NOMO-1 treated with dmso at 0.1 percent for 144 hours (cell line): ENCODE data around the gene BAIAP2.
"Not testable (repeated sequence)": the region's sequence is repeated elsewhere in the genome, so short reads cannot be mapped to it uniquely, and the experiment has no call there.

Source experiments
- DNase-seq: peaks from one replicate; lab custom pipeline; 2025; ENCODE audit not compliant: unreplicated experiment; lab: John Stamatoyannopoulos, UW

Gene BAIAP2

DNA sequence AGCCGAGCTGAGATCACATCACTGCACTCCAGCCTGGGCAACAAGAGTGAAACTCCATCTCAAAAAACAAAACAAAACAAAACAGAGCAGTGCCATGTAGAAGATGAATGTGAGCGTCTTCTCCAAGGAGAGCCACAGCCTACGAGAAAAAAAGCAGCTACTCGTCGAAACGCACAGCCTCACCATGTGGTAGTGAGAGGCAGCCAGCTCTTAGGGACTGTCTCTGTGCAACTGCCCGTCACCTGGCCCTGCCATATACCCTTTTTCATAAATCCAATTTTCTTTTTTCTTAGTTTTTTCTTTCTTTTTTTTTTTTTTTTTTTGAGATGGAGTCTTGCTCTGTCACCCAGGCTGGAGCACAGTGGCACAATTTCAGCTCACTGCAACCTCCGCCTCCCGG, 119.1 kb downstream of the BAIAP2 start:
- DNase-seq = not testable (repeated sequence)

DNA sequence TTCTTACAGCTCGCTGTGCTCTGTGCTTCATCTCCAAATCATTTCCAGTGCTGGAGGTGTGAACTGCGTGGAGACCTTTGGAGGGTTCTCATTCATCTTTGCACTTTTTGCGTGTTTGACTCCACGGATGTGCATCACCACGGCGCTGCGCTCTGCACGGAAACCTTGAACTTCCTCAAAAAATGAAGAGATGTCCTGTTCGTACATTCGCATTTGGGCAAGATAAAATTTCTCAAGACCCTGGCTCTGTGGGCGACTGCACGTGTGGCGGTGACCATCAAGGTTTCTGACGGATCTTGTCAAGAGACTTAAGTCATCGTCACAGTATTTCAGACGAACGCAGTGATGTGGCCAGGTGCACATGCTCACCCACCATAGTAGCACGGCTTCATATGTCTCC, 120.0 kb downstream of the BAIAP2 start:
- DNase-seq = no peak

DNA sequence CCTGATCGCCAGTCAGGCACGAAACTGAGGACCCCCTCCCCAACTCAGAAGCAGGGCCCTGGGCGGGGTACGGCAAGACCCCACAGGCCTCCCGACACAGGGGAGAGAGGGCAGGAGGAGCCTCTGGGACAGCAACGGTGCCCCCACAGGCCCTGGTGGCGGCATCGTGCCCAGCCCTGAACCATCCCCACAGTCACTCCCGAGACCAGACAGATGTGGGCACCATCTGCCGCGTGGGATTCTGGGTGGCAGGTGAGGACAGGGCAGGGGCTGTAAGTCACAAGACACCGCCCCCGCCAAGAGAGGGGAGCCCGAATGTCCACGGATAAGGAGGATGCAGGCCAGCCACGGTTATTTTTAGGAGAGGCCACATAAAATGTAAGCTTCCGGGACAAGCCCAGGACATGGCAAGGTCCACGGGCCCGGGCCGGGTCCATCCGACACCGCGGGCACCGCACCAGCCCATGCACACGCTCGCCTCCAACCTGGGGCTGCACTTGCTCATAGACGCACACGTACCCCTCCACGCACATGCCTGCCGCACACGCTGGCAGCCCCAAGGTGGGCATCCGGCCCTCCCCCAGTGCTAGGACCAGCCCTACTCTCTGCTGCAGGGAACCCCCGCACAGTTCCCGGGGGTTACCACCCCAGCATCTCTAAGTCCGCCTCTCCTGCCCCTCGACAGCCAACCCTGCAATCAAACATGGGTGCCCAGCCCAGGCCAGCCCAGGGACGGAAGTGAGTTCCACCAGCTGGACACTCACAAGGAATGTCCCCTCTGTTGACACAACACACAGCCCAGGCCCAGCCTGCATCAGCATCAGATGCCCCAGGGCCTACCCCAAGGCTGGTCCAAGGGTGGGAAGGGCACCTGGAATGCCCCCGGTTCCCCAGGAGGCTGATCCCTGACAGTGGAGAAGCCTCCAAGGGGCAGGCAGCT, 122.2 kb downstream of the BAIAP2 start:
- no peak for DNase-seq

DNA sequence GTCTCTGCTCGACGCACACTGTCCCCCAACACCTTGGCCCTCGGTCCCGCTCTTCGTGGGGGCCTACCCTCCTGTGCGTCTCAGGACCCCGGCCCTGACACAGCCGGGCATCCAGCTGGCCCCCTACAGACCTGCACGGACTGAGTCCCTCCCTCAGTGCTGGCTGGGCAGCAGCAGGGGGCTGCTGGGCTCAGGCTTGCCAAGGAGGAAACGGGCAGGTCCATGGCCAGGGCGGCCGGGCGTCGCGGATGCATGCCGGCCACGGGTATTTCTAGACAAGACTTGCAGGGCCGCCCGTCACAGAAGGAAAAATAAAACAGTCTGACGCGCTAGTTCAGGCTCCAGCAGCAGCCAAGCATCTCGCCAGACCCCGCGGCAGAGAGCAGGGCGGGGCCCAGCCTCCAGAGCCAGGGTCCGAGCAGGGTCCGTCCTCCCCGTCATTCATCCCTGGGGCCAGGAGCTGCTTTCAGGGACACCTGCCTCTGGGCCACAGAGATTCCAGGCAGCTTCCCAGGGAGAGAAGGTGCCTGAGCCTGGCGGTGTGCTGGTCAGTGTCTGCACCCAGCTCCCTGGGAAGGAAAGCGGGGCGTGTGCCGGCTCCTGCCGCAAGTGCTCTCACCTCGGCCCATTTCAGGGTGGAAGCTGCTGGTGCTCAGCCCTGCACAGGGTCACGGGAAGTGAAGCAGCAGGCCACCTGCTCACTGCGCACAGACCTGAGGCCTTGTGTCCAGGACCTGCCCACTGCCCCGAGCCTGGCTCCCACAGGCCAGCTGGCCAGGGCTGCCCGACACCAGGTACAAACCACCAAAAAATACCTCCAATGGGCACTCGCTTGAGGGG, 123.1 kb downstream of the BAIAP2 start:
- DNase-seq = no peak

DNA sequence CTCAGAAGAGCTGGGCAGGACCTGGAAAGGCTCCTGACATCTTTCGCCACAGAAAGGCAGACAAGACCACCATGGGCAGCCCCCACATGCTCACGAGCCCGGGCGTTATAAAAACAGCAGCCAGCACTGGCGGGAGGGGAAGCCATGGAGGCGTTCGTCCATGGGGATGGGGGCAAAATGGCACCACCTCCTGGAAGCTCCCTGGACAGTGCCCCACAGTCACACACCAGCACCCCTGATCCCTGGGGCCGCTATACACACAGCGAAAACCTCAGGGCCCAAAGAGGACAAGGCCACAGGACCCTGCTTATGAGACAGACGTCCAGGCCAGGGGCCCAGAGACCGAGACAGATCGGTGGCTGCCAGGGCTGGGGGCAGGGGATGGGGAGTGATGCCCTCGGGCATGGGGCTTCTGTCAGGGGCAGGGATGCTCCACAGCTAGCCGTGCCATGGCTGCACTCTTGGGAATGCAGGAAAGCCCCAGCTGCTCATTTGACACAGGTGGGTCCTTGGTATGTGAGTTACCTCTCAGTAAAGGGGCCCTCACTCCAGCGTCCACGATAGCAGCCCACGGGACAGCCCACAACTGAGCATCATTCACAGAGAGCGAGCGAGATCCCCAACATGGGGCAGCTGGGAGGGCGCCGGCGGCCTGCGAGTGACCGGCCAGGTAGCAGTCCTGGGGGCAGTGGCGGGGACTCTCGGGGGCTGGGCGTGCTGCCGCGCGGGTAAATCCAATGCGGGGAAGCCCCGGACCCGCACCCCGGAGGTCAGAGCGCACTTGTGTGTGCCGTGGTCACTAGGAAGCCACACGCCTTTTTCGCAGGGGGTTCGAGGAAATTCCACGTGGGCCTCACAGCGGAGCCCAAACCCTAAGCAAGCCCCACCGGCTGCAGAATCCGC, 124.0 kb downstream of the BAIAP2 start:
- DNase-seq = no peak

DNA sequence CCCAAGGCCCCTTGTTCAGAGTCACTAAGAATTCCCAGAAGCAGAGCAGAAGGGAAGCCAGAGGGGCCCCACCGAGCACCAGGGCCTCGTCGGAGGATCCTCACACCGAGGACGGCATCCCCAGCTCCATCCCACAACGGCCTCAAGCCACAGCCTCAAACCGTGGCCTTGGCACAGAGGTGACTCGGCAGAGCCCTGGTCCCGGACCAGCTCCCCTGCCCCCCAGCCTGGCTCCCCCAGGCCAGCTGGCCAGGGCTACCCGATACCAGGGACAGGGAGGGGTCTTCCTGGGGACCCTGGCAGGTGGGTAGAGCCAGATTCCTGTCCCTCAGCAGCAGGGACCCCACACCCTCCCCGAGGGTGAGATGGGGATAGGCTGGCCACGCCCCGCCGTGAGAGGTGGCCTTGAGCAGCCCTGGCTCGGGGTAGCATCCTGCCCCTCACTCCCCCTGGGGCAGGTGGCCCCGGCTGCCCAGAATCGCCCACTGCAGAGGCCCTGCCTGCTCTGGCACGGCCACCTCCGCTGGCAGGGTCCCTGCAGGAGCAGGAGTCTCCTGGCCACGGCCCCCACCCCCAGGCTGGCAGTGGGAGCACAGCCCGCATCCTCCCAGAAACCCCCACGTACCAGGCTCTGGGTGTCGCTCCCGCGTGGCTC, 124.8 kb downstream of the BAIAP2 start:
- DNase-seq = no peak

DNA sequence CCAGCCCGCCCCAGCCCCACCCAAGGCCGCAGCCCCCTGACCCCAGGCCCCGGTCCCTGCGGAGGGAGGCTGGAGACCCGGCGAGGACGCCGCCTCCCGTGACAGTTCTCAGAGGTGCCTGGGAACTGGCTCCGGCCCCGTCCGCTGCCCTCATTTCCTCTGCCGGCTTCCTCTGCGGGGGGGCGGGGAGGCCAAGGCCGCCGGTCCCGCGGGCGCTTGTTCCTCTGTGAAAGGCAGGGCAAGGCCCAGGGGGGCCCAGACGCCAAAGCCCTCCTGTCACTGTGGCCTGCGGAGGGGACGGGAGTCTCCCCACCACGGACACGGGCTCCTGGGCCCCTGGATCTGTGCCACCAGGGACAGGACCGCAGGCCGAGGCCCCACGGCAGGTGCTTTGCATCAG, 125.4 kb downstream of the BAIAP2 start:
- DNase-seq = no peak

DNA sequence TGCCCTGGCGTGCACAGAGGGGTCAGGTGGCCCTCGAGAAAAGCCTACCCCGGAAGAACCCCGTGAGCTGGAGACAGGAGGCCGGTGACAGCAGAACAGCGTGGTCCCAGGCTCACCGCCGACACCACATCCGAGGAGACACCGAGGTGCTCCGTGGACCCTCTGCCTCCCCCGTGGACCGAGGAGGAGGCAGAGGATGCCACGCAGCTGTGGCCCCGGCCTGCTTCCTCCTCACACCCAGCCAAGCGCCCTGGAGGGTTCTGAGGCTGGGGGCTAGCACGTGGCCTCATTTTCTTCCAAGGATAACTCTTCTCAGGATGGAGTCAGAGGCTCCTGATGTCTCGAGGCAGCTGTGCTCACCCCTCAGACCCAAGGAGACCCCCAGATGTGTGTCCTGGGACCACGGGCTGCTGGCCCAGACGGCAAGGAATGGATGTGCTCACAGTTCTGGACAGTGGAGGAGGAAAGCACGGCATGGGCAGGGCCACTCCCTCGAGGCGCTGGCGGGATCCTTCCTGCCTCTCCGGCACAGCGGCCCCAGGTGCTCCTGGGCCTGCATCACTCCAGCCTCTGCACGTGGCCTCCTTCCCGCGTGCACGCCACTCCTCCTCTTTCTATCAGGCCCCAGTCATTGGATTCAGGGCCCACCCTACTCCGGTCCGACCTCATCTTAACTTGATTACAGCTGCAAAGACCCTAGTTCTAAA, 125.9 kb downstream of the BAIAP2 start:
- no peak for DNase-seq

DNA sequence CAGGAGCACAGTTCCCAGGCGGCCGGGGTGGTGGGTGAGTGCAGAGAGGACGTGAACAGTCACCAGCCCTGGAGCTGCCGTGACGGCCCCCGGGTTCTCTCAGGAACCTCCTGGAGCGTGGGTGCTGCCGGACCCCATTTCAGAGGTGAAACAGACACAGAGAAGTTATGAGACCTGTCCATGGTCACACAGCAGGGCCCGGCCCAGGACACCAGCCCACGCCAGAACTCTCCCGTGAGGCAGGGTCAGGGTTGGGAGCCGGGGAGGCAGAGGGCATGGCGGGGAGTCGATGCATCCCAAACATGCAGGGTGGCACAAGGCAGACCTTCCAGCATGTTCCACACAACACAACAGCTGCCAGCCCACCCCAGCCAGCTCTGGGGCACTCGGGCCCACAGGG, 126.6 kb downstream of the BAIAP2 start:
- no peak for DNase-seq

DNA sequence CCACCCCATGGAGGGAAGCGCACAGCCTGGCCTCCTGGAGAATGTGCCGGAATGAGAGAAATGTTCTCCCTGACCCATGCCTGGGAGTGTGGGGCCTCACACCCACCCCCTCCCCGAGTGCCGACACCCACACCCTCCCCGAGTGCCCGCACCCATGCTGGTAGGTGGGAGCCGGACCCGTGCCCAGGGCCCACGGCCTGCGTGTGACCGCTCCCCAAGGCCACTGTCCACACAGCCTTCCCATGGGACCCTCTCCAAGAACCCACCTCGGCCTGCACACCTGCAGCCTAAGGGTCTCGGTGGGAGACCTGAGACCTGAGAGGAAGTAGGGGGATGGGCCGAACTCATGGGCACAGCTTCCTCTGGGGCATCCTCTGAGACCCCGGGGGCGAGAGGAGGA, 127.0 kb downstream of the BAIAP2 start:
- DNase-seq = no peak

DNA sequence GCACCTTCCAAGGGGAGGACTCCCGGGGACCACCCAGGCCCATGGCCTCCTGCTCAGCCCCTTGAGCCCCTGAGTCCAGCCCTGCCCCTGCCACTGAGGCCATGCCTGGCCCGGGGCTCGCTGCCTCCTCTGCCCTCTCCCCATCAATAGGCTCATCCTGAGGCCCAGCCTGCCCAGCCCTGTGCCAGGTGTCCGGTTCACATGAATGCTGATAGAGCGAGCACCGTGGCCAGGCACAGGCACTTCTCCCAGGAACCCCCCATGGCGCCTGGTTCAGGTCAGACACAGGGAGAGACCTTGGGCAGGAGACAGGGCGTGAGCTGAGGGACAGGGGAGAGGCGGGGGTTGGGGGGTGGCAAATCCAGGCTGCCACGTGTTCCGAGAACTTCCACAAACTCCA, 127.5 kb downstream of the BAIAP2 start:
- DNase-seq = no peak

DNA sequence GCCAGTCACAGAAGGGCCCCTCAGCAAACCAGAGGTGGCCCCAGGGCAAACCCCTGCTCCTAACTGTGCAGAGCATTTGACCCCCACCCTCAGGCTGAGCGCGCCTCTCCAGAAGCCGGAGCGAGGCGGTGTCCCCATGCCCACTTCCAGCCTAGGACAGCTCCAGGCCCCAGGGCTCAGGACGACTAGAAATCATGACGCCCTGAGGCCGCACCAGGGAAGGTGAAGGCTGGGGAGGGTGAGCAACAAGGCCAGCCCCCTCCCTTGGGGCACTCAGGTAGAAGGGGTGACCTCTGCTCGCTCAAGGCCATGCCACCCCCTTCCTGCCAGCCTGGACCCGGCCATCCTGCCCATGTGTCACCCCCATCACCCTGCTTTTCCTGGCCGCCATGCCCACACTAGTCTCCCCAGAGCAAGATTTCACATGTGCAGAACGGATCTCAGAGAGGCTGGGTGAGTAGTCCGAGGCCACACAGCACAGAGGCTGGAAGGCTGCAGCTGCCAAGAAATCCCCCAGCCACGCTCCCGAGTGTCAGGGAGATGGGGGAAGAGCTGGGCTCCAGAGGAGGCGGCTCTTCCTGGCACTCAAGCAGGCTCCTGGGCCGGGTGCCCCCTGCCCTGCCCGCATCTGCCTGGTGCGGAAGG, 128.2 kb downstream of the BAIAP2 start:
- DNase-seq = no peak

DNA sequence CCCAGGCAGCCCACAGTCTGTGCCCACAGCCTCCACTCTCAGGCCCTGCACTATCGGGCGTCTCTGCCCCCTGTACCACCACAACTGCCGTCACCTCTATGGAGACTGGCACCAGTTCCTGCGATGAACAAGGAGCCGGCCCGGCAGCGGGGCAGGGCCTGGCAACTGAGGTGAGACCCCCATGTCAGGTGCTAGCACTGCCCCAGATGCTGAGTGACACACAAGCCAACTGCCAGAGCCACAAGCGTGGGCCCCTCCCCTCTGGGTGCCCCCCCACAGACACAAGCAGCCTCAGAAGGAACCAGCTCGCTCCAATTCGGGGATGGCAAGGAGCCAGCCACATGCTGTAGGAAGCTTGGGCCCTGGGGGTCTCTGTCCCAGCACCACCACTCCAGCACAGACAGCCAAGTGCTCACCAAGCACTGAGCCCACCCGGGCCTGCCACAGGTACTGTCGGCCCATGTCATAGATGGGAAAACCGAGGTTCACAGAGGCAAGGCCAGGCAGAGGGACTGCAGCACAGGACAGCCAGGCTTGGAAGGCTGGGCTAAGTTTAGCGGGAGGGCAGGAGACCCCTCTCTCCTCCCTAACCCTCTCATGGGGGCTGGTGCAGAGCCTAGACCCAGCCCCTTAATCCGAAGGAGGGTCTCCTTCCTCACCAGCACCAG, 128.9 kb downstream of the BAIAP2 start:
- no peak for DNase-seq

DNA sequence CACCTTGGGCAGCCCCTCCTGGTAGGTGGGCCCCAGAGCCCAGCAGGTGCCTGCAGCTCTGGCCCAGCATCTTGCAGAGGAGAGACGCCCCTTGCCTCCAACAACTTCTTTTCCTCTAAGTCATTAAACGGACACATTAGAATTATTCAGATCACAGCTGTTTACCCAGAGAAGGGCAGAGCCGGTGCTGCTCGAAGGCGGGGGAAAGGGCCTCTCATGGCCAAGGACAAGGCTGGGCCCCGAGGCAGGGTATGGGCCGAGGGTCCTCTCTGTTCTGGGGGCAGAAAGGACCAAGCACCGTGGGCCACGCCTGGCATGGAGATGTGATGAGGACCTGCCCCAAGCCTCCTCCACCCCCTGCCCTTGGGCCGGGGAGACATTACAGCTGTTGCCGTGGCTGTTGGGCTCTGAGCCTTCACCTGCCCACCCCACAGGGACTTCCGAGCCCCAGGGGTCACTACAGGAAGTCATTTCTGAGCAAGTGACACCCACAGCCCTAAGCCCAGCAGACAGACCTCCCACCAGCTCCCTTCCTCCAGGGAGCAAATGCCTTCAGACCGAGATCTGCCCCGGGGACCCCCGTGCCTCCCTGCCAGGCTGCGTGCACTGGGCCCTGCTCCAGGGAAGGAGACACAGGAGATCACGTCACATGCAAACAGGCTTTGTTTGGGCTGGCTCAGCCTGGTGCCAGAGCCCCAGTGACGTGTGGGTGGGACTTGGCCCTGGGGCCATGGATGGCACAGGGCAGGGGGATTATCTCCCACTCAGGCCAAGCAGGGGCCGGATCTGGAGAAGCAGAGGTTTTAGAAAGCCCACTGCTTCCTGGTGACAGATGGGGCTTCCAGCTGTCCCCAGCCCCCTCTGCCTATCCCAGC, 129.7 kb downstream of the BAIAP2 start:
- no peak for DNase-seq

DNA sequence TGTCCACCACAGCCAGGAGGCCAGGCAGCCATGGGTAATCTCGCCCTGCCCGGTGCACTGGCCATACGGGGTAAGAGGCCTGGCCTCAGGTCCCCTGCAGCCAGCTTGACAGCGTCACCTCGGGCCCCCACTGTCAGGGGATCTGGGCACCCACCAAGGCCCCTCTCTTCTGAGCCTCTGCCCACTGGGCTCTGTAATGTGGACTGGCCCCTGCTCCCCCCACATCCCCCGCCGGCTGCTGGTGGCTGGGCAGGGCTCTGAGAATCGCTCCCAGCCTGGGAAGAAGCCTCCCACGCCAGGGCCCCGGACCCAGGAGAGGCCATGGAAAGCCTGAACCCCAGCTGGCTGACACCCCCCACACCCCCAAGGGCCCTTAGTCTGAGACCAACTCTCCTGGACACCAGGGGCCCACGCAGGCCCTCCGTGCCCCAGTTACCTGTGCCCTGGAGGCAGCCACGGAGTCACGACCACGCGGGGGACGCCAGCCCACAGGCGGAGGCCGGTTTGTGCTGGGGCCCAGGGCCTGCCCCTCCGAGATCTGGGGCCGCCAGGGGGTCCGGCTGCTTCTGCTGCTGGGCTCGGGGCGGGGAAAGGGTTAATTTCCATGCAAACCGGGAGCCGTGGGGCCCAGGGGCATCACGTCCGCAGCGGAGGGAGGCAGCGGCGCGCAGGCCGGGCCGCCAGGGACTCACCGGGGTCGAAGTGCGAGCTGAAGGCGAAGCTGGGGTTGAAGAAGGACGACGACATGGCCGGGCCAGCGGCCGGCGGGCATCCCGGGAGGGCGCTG, 130.5 kb downstream of the BAIAP2 start, which contains the start of gene PVALEF:
Gene PVALEF, plus strand, starts transcription at position 262 of the 787 bp plus-strand sequence. CDS start 15,720 bp downstream, outside the sequence.
- DNase-seq = no peak

DNA sequence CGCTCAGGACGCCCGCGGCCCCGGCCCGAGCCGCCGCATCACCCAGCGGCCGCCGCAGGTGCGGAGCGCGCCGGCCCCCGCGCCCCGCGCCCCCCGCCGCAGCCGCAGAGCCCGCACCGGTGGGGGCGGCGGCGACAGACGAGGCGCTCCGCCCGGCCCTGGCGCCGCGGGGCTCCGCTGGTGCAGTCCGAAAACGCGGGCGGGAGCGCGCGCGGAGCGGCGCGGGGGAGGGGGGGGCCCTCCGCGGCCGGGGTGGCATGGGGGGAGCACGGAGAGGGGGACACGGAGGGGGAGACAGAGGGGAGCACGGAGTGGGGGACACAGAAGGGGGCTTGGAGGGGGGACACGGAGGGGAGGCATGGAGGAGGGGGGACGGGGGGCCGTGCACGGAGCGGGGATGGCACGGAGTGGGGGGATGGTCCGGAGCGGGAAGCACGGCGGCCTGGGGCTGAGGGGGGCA, 131.1 kb downstream of the BAIAP2 start, which contains the start of gene AATK:
Gene AATK, minus strand, starts transcription at position 189 of the 460 bp plus-strand sequence. CDS start 229 bp downstream, outside the sequence.
- DNase-seq = no peak
